NT2/D1 (cell line): ENCODE data around the gene FTL.

Experiments used
- YY1 ChIP-seq: IDR thresholded peaks from 2 replicates; pipeline ENCODE4 v1.6.1; 2011; ENCODE audit not compliant: insufficient read length, insufficient read depth
- ZNF274 ChIP-seq: IDR thresholded peaks from 2 replicates; pipeline ENCODE4 v1.6.1; 2011; ENCODE audit warnings: mild to moderate bottlenecking, low read depth, low read length

DNA sequence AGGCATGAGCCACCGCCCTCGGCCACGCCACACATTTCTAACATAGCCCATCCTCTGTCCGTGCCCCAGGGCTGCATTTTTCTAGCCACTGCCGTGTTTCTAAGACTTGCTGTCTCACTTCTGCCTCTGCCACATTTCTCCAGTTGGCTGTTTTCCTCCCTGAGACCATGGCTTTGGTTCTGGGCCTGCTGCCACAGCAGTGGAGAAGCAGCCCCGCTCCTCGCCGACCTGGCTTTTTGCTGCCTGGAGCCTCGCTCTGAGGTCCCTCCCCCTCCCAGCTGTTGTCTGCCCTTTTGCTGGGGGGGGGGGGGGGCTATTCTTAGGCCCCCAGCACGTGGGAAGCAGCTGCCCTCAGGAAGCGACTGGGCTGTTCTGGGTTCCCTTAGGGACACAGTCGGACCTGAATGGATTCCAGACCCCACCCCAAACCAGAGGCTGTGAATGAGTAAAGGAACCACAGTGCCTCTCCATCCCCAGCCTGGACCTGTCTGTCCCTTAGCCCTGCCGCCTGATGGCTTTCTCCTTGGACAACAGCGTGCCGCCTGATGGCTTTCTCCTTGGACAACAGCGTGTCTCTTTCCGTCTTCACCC lies 24.7 kb downstream of the FTL start:
- no peak for TF ChIP-seq ZNF274
- TF ChIP-seq YY1: no peak
